ENCODE results near the gene OR4E2.
"Not testable (repeated sequence)": the region's sequence is repeated elsewhere in the genome, so short reads cannot be mapped to it uniquely, and the experiment has no call there.

The OR4E2 gene

DNA sequence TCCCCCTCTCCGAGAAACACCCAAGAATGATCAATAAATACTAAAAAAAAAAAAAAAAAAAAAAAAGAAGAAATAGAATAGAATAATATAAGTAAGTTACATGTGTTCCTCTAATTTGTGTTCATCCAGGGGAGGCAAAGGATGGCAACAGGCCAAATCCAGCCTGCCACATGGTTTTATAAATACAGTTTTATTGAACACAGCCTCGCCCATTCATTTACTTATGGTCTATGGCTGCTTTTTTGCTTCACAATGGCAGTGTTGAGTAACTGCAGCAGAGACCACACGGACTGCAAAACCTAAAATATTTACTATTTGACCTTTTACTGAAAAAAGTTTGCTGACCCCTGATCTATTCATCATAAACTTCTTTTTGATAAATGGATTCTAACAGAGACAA, 44.9 kb downstream of the OR4E2 start:
- DNase-seq, result not testable (repeated sequence)

DNA sequence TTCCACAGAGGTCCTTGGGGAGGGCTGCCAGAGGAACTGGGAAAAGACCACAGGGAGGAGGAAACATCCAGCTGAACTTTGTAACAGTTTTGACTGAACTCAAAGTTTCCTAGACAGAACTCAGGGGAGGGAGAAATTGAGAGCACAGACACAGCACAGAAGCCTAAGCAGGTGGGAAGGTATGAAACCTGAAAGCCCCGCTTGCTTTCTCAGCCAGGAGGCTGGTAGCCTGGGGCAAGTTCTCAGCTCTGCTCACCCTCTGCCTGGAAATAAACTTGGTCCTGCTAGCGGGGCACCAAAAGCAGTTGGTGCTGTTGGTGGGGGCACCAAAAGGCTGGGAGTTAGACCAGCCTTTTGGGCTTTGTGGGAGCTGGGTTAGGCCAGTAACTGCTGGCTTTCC, 45.9 kb downstream of the OR4E2 start:
- DNase-seq, result no peak

DNA sequence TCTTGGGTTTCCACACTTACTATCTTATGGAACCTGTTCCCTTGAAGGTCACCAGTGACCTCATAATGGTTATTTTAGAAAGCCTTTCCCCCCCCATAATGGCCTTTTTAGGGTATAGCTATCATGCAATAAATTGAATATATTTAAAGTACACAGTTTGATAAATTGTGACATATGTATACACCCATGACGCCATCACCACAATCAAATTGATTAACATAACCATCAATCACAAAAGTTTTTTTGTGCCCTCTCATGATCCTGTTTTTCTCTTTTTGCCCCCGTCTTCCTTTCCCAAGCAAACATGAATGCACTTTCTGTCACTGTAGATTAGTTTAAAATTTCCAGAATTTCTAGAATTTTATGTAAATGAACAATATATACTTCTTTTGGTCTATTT, 48.7 kb downstream of the OR4E2 start:
- DNase-seq, result no peak

DNA sequence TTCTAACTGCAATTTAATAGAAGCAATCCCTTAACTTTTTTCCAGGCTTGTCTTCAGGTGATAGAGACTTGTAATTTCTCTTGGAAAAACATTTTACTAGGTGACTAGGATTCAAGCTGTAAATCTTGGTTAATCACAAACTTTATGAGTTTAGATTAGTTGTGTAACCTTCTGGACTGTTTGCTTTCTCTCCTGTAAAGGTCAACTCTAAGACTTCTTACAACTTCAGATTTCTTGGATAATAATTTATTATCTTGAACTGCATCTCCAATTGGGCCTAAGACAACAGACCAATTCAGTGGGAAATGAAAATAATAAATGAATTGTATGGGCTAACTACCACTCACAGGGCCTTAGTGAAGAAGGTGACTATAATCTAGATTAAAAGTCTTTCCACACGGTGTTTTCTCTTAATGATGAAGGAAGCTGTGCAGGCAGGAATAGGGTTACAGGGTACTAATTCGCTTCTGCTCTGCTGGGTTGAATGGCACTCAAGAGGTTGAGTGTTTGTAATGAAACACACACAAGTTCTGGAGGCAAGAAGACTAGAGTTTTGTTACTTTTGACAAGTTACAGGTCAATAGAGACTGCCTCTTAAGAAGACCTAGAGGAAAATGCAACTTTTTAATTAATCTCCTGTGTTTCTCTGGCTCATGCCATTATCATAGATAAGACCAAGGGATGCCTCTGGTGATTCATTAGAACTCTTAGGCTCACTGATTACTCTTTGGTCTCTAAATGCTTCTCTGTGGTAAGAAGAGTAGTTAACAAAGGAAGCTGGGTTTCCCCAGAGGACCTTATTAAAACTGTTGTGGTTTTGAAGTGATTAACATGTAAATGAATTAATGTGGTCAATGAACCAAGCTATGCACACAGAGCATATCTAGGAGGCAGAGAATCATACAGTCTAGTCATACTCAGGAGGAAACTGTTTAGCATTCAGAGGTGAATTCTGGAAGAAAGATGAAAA, 50.0 kb downstream of the OR4E2 start:
- no peak for DNase-seq

DNA sequence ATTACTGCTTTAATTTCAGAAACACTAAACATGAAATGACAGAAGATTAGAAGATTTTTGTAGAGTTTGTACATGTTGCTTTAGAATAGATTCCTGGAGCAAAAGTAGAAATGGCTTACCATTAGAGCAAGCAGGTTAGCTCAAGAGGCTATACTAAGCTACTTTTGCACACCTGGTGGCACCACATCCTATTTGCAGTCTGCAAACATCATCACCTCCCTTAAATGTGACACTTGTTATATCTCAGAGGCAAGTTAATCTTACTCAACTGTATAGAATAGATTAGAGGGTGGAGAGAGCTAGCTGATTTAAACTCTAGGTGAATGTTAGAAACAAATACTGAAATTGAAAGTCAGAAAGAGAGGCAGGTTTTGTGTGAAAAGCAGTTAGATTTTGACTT, 50.7 kb downstream of the OR4E2 start:
- DNase-seq, result no peak

DNA sequence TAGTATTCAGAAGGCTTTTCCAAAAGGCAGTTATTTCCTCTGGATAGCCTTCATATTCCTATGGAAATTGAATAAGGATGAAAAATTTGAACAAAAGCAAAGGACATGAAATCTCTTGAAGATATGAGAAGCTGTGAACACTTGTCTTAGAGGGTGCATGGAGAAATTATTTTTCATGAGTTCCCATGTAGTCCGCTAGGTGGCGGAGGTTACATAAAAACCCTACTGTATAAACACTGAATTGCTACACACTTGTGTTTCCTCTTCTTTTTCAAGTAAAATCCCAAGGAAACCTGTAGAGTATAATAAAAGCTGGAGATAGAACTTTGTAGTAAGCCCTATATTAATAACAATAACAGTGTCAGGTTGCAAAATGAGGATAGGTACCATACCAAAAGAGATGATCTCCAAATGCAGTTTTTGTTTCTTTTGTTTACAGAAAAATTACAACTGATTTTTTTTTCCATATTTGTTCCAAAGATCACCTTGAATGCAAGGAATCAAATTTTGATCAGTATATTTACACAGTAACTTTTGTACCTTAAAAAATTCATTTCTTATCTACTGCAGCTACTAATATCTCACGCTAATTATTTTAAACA, 57.8 kb downstream of the OR4E2 start:
- no peak for DNase-seq

DNA sequence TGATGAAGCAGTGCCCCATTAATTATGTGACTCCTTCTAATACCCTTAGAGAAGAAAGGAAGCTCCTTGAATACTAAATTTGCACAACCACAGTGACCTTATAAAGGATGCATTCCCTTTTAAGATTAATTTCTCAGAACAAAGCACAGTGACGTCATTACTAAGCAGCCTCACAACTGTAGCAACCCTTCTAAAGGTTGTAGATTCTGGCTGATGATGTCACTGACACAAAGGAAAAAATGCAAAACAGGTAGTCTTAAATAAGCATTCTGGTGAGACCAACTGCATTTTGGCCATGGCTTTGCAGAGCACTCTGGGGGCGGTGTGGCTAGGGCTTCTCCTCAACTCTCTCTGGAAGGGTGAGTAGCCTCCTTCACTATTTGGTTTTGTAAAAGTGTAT, 58.4 kb downstream of the OR4E2 start:
- DNase-seq, result no peak

DNA sequence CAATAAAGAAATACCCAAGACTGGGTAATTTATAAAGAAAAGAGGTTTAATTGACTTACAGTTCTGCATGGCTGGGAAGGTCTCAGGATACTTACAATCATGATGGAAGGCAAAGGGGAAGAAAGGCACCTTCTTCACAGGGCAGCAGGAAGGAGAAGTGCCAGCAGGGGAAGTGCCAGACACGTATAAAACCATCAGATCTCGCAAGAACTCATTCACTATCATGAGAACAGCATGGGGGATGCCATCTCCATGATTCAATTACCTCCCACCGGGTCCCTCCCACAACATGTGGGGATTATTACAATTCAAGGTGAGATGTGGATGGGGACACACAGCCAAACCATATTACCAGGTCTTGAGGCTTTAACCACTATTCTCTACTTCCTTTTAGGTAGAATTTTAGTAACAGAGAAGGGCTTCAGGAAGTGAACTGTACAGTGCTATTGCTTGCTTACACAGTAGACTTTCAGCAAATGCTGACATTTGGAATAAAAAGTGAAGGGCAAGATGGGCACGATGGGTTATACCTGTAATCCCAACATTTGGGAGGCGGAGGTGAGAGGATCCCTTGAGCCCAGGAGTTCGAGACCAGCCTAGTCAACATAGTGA, 60.8 kb downstream of the OR4E2 start:
- DNase-seq, result no peak

Measured in DMS 273 treated with DMSO at 0.1 percent for 48 hours (cell line).